C4-2B (cell line): Measurements from ENCODE around the gene DBNDD2.

ENCODE experiments used
- H3K27ac ChIP-seq: fragments of 450-650 bp; 2 replicates; pipeline ENCODE4 v1.5.1; 2017
- CTCF ChIP-seq: fragments of 450-650 bp; conservative IDR thresholded peaks from 2 replicates; pipeline ENCODE4 v1.5.1; 2017; ENCODE audit warnings: mild to moderate bottlenecking
- ZFX ChIP-seq: fragments of 450-650 bp; IDR thresholded peaks from 2 replicates; pipeline ENCODE4 v1.6.1; 2017

DBNDD2 gene, protein sequence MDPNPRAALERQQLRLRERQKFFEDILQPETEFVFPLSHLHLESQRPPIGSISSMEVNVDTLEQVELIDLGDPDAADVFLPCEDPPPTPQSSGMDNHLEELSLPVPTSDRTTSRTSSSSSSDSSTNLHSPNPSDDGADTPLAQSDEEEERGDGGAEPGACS

DNA sequence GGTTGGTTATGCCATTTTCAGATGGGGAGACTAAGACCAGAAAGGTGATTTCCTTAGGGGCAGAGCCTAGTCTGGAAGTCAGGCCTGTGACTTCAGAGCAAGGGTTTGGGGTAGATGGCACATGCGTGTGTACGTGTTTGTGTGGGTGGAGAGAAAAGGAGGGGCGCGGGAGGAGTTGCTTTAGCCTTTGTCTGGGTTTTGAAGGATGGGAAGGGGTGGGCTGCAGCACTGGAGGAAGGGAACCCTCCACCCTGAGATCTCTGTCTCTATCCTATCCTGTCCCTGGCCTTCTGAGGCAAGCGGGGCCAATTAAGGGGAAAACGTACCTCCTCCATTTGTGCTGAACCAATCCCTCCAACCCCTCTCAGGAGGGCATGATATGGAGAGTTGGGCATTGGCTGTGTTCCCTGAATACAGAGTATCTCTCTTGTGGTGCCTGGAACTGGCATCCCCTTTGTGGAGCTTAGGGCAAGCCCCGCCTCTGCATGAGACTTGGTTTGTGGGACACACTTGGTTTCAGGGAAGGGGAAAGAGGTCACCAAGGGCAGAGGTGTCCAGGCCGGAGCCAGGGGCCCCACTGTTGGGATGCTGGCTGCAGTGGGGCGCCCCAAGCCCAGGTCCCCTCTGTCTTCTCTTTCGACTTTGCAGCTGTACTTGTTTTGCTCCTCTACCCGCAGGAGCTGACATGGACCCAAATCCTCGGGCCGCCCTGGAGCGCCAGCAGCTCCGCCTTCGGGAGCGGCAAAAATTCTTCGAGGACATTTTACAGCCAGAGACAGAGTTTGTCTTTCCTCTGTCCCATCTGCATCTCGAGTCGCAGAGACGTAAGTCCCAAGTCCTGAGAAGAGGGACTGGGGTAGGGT is at the start of gene DBNDD2:
TSS of gene DBNDD2 (plus strand) at position 507 of the 863 bp plus-strand sequence. CDS start at position 686, 179 bp downstream.
- TF ChIP-seq CTCF (no peak), ZFX (no peak)
- no peak within 1 kb of the TSS for H3K27ac ChIP-seq

DNA sequence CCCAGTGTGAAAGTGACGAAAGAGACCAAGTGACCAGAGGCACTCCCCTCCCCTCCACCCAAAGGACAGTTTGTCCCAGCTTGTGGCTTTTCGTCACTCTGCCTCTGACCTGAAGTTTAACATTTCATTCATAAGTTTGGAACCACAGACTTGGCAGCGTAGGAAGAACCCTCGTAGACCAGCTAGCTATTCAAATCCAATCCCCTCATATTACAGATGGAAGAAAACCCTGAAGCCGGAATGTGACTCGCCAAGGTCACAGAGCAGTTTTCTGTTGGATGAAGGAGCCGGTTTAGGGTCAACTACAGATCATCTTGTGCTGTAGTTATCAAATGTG is 49.1 kb upstream of the DBNDD2 start:
- TF ChIP-seq ZFX (no peak), CTCF (no peak)
- H3K27ac ChIP-seq, result no peak overlapping the region

DNA sequence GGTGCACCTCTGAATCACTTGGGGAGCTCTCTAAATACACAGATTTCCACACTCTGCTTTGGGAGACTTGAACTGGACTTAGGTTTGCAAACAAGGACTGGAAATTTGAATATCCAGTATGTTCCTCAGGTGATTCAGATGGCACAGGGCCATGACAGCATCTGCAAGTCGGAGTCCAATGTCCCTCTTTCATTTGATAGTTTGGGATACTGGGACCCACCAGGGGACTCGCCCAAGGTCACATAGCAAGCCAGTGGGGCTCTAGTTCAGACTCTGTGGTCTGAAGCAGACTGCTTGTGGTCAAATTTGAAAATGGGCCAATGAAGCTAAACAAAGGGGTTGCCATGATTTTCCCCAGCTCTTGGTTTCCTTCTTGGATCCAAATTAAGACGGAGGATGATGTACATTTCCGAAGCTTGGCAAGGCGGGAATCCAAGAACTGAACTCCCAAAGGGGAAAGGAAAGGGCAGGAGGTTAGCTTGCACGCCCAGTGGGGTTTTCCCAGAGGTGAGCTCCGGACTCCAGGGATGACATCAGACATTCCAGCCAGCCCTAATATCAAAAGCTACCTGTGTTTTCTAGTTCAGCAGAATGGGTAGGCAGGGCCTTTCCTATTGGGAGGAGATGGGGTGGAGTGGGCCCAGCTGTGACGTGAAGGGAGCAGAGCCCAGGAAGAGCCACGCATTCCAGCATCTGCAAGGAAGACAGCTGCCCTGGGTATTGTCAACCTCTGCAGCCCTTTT is 48.5 kb upstream of the DBNDD2 start:
- H3K27ac ChIP-seq, result no peak overlapping the region
- no peak for TF ChIP-seq ZFX
- TF ChIP-seq CTCF, result no peak

- TF ChIP-seq CTCF, result no peak
- no peak for TF ChIP-seq ZFX
- H3K27ac ChIP-seq, result no peak overlapping the region
Measured at GRCh38 chr20:45361793-45362192, 46.3 kb upstream of the DBNDD2 start.

GRCh38 chr20:45362804-45363610 is 45.1 kb upstream of the DBNDD2 start, which contains the start of gene SYS1:
SYS1 (plus strand) TSS chr20:45363156; CDS start chr20:45363532, 376 bp downstream.
- TF ChIP-seq ZFX, result no peak
- peak; percentile 99 for TF ChIP-seq CTCF
- peak within 1 kb of the TSS; percentile 83 for H3K27ac ChIP-seq

DNA sequence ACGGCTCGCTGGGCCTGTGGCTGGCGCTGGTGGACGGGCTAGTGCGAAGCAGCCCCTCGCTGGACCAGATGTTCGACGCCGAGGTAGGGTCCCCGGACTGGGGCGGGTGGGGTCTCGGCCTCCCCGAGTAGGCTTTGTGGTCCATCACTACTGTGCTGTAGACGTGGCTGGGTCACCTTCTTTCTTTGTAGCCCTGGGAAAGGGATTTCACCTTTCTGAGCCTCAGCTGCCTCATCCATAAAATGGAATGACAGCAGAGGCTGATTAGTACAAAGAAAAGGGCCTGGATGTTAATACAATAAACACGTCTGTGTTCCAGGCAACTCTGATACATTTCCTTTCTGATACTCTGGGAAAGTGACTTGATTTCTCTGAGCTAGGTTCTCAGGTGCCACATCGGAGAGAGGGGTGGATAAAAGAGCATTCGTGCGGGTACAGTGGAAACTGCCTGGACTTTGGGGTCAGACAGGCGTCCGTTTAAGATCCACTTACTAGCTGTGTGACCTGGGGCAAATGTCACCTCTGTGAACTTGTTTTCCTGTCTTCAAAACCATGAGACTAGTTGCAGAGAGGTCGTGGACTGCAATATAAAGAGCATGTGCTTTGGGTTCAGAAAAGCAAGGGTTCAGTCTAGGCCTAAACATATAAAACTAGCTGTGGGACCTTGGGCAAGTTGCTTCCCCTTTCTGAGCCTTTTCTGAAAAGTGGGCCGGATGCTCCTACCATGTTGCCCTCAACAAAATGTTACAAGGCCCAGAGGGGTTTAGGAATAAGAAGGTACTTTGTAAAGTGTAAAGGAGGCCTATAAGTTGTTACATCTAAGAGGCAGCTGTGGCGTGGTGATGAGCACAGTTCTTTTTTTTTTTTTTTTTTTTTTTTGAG is 44.2 kb upstream of the DBNDD2 start:
- TF ChIP-seq ZFX (no peak), CTCF (no peak)
- peak overlapping the region; percentile 83 for H3K27ac ChIP-seq
